Testis (tissue), 2 donors: ENCODE measurements around the gene EIF4B.

Experiments used
- CTCF ChIP-seq, 3 experiments: fragments of 450-650 bp in 2 of 3; fragments of 200-600 bp in 1 of 3; sonication (generic) in 1 of 3; IDR thresholded peaks; one replicate each; pipeline ENCODE4 v1.5.1; 2016 to 2019; ENCODE audit warnings: antibody characterized with exemption in 3 of 3, mild to moderate bottlenecking in 2 of 3, moderate library complexity in 1 of 3
- POLR2A ChIP-seq: fragments of 450-650 bp; IDR thresholded peaks from one replicate; pipeline ENCODE4 v1.6.1; 2017; ENCODE audit warnings: antibody characterized with exemption, mild to moderate bottlenecking, moderate library complexity

GRCh38 chr12:53045696-53046045, 39.4 kb downstream of the EIF4B start:
- TF ChIP-seq CTCF (IDR thresholded peaks at IDR 0.05) (no peak), POLR2A (no peak)
